HG02623 (cell line): ENCODE data around the gene STK32B.

ENCODE experiments used
- ATAC-seq: cut with Tn5 transposase; IDR thresholded peaks from one replicate; pipeline ENCODE4 v1.9.1; 2021; ENCODE audit warnings: moderate library complexity; ENCODE audit not compliant: unreplicated experiment

STK32B gene

DNA sequence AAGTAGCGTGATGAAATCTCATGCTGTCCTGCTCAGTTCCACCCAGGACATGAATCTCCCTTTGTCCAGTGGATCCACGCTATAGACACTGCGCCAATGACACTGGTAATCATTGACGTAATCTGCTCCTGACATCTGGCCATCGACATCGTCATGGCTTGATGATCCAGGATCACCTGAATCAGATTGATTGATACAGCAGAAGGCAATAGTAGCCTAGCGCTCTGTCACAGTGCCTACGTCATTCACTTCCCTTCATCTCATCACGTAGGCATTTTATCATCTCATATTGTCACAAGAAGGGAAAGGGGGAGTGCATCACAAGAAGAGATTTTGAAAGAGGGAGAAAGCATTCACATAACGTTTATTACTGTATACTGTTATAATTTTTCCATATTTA is 68.8 kb downstream of the STK32B start:
- no peak for ATAC-seq

DNA sequence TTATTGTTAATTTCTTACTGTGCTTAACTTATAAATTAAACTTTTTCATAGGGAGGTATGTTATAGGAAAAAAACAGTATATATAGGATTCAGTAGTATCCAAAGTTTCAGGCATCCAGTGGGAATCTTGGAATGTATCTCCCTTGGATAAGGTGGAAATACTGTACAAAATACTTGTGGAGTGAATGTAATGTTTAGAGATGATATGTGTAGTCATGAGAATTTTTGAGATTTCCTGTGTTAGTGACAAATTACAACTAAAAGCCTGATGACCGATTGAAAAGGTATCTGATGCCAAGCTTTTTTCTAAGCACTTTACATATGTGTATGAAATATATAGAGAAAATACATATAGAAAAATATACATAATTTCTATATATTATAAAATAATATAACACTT is 69.2 kb downstream of the STK32B start:
- no peak for ATAC-seq

DNA sequence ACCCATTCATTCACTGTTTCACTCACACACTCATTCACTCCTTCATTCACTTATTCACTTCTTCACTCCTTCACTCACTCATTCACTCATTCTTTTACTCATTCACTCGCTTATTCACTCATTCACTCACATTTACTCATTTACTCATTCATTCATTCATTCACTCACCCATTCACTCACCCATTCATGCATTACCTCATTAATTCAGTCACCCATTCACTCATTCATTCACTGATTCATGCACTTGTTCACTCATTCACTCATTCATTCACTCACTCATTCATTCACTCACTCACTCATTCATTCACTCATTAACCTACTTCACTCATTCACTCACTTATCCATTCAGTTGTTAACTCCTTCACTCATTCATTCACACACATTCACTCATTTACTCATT is 70.8 kb downstream of the STK32B start:
- no peak for ATAC-seq

DNA sequence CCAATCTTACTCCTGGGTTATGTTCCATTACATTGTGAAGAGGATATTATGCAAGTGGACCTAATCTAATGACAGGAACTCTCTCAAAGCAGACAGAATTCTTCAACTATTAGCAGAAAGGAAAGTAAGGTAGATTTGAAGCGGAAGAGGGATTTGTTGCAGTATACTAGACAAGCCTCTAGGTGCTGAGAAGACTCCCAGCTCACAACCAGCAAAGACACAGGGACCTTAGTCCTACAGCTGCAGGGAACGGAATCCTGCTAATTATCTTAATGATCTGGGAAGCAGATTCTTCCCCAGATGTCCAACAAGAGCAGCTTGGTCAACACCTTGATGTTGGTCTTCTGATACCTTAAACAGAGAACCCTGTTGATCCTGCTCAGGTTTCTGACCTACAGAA is 73.6 kb downstream of the STK32B start:
- ATAC-seq, result no peak

DNA sequence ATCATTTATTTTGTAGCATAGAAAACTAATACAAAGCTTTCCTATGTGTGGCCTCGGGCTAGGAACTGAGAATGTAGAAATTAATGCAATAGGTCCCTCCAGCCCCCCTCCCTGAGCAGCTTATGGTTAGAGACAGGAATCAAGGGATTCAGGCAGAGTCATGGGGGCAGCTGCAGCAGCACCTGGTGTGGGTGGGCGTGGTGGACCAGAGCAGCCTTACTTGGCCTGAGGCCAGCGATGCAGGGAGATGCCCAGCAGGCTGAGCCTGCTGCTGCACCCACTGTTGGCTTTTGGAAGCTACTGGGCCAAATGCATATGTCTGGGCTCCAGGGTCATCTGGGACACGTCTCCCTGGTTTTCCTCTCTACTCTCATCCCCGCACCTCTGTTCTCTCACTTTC is 74.0 kb downstream of the STK32B start:
- ATAC-seq, result no peak

DNA sequence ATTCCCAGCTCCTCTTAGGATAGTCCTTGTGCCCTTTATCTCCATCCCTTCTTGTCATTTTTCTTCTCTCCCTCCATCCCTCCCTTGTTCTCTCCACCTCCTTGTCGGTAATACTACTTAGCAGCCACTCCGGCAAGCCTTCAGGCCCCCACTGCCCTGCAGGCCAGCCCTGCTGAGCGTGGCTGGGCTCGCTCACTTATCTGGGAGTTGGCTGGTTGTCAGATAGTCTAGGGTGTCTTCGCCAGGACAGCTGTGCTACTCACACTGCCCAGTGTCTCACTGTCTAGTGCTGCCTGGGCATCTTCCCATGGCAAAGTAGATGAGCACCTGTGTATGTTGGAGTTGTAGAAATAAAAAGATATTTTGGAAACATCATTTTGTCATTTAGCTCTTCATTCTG is 75.0 kb downstream of the STK32B start:
- no peak for ATAC-seq

DNA sequence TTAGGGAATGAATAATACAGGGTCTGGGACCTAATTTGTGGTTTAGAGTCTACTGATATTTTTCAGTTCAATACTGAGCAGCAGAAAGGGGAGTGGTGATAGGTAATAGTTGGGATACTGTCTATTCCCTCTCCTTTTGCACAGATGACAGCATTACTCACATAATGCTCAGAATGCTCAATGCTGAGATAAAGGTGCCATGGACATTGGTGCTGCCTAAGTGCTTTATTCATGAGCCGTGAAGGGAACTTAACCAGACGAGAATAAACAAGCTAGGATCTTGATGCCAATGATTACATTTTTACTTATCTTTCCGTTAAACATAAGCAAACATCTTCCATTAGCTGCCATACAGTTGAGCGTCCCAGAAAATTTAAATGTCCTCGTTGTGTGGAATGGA is 75.6 kb downstream of the STK32B start:
- no peak for ATAC-seq

DNA sequence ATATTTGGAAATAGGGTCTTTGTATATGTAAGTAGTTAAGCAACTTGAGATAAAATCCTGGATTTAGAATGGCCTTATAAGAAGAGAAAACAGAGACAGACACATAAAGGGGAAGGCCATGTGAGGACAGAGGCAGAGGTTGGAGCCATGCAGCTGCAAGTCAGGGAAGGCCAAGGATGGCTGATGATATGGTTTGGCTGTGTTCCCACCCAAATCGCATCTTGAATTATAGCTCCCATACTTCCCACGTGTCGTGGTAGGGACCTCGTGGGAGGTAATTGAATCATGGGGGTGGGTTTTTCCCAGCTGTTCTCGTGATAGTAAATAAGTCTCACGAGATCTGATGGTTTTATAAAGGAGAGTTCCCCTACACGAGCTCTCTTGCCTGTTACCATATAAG is 76.3 kb downstream of the STK32B start:
- no peak for ATAC-seq

DNA sequence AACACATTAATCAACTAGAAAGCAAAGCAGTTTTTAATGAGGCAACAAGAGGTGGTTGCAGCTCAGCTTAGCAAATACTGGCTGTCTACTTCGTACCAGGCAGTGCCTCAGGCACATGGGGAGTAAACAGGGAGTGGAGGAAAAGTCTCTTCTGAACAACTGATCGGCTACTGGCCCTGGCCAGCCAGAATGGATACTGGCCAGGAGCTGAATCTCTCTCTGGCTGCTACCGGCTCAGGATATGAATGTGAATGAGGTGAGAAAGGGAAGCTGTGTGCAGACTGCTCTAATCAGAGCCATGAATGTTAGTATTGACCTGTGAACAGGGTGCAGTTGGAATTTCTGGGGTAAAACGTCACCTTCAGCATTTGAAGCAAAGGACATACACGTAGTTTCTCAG is 77.3 kb downstream of the STK32B start:
- ATAC-seq, result no peak

DNA sequence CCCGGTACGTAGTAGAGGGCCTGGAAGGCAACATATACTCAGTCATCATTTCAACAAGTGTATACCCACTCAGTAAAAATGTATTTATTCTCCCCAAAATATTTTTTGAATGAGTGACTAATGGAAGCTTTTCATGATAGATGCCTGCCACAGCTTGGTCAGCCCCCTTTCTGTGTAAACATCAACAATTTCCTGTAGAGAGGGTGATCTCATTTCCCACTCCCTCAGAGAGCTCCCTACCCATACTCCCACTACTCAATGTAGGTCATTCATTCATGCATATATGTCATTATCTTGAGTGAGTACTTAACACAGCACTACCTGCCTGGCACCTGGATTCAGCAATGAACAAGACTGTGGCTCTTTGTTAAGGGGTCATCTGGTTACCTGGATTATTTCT is 81.9 kb downstream of the STK32B start:
- ATAC-seq, result no peak

DNA sequence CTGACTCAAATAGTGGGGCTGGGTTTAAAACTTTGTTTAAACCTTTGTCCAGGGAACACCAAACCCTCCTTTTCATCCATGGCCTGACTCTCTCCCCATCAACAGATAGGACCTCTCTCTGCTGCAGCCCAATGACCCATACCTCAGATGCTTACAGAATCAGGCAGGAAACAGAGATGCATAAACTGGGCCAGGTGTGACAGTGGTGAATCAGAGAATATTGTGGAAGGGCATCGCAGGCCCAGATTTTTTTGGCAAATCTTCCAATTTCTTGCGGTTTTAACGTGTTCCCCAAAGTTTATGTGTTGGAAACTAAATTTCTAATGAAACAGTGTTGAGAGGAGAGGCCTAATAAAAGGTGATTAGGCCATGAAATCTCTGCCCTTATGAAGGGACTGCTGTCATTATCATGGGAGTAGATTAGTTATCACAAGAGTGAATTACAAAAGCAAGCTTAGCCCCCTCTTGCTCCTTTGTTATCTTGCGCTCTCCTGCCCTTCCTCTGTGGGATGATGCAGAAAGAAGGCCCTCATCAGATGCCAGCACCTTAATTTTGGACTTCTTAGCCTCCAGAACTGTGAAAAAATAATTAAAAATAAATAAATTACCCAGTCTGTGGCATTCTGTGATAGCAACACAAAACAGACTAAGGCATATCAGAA is 82.8 kb downstream of the STK32B start:
- no peak for ATAC-seq

DNA sequence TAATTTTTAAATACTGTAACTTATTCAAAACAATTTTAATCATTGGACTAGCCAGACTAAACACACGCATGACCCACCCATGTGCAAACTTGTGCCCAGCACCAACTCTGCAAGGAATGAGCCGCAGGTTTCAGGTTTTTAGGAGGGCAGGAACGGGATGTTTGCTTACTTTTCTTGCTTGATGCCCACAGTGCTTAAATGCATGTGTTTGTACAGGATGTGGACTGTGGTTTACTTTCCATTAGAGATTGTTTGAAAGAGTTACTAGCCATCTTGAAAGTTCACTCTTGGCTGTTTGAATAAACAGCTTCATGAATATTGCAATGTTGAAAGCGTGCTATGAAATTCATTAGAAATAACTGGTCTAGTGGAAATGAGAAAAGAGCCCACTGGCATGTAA is 83.3 kb downstream of the STK32B start:
- no peak for ATAC-seq

DNA sequence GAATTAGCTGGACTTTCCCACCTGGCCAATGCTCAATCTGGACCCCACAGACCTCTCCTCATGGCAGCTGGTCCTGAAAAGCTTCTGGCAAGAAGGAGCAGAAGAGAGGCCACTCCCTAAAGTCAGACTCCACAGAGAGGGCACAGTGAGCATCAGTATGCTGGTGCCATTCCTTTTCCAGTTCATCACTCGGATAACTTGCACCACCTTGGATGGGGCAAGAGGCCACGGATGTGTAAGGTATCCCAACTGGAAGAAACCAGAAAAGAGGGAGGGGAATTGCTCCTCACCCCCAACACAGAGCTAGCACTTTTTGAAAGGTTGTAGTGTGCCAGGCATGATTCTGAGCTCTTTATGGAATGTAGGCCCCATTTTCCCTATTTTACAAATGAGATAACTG is 85.9 kb downstream of the STK32B start:
- no peak for ATAC-seq

DNA sequence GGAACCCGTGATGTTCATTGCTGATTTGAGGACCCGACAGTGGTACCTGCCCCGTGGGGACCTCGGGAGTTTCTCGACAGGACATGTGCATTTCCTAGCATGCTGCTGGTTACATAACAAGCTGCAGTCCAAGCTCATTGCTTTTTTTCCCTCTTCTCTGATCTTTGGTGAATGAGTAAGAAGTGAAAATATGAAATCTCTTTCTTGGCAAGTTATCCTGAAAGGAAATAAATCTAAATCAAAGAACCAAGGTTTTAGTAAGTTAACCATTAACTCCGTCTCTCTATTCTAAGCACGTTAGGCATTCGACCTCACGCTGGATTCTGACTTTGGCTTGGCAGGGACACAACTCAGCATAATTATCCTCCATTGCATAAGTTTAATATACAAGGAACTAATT is 86.6 kb downstream of the STK32B start:
- no peak for ATAC-seq

DNA sequence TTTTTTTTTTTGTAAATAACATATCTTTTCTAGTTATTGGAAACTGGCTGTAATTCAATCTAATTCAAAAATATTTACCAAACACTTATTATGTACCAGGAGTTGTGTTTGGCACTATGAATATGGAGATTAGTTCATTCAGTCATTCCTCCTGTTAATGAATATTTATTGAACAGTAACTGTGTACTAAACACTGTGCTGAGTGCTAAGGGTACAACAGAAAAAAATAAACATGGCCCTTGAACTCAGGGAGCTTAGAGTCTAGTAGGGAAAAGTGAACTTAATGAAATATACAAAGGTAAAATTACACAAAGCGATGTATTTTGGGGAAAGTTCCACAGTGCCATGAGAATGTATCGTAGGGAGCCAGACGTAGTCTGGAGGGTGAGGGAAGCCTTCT is 87.1 kb downstream of the STK32B start:
- no peak for ATAC-seq

DNA sequence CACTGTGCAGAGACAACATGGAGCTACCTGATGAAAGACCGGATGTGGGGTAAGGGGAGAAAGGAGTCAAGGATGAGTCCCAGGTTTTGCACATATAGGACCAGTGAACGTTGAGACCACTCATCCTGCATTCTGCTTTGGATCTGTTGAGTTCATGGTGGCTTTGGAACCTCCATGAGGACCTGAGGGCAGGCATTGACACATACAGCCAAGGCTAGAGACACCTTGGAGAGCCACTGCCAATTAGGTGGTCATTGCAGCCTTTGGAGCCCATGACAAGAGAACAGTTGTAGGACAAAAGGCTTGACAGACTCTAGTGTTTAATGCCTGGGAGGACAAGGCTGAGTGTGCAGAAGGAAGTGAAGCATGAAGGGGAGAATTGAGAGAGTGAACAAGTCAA is 87.9 kb downstream of the STK32B start:
- no peak for ATAC-seq

DNA sequence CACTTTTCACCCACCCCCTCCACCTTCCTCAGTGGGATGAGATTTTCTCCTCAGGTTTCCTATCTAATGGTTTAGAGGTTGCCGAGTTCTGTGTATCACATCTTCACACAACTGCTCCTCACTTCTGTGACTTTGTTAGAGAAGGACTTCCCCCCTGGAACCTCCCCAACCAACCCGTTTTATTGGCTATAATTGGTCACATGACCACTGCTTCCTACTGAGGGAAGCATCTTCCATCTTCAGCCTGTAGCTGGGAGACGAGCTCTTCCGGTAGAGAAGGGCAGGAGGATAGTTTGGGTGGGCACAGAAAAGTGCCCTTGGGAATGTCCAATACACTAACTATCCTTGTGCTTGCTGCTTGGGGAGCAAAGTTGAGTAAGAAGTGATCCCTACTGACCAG is 90.5 kb downstream of the STK32B start:
- ATAC-seq, result no peak

DNA sequence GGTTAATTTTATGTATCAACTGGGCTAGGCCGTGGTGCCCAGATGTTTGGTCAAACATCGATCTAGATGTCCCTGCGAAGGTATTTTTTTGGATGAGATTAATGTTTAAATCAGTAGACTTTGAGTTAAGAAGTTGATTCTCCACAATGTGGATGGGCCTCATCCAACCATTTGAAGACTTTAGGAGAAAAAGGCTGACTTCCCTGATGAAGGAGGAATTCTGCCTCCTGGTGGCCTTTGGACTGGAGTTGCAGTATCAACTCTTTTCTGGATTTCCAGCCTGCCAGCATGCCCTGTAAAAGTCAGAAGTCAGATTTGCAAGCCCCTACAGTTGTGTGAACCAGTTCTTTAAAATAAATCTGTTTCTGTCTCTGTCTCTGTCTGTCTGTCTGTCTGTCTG is 91.4 kb downstream of the STK32B start:
- no peak for ATAC-seq

DNA sequence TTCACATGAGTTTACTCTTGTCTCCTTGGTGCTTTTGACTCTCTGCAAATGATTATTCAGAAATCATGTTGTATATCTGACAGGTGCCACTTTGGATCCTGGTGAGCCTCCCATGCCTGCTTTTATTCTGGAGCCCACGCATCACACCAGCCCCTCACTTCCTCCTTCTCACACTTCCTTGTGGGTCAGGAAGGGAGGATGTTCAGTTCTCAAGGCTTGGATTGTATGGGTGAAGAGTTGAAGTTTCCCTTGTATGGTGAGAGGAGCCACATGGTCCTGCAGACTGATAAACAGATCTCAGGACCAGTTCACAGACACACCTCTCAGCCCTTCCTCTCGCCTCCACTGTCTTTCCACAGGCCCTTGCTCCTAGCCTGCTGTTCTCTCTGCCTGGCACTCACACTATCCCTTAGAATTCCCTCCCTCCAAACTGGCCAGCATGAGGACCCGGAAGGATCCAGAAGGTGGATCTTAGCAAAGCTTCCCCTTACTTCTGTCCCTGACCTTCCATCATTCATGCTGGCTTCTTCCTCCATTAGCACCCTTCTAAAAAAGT is 92.1 kb downstream of the STK32B start:
- no peak for ATAC-seq

DNA sequence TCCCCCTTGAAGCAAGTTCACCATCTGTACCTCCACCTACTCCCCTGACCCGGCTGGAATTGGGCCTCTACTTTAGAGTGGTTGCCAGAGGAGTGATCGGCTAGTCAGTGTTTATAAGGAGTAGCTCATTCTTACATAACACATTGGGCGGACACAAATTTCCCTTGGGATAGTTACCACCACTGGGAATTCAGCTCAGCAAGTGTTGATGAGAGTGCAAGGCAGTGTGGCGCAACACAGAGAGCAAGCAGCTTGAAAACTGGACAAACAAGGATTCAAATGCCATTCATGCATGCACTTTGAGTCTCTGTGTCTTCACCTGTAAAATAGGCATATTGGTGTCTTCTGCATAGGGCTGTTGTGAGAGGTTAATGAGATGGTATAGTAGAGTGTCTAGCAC is 92.7 kb downstream of the STK32B start:
- ATAC-seq, result no peak

DNA sequence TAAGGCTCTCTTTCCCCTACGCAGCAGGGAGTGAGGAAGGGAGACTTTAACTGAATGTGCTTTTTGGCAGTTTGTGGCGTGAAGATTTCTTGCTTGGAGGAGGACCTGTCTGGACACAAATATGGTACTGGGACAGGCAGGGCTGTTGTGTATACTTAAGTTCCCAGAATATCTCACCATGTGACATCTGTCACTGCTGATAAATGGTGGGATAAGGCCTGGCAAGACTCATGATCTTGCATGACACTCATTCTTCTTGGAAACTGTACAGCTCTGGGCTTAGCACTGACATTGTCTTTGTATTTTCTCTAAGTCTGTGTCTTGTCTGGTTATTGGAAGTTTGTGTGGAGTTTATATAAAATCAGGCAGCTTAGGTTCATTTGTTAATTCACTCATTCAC is 93.1 kb downstream of the STK32B start:
- no peak for ATAC-seq

DNA sequence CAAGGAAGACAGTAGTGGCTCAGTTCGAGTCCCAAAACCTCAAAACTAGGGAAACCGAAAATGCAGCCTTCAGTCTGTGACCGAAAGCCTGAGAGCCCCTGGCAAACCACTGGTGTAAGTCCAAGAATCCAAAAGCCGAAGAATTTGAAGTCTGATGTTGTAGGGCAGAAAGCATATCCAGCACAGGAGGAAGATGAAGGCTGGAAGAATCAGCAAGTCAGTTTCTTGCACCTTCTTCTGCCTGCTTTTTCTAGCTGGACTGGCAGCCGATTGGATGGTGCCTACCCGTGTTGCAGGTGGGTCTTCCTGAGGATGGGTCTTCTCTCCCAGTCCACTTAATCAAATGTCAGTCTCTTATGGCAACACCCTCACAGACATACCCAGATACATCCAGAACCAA is 95.0 kb downstream of the STK32B start:
- ATAC-seq, result no peak

DNA sequence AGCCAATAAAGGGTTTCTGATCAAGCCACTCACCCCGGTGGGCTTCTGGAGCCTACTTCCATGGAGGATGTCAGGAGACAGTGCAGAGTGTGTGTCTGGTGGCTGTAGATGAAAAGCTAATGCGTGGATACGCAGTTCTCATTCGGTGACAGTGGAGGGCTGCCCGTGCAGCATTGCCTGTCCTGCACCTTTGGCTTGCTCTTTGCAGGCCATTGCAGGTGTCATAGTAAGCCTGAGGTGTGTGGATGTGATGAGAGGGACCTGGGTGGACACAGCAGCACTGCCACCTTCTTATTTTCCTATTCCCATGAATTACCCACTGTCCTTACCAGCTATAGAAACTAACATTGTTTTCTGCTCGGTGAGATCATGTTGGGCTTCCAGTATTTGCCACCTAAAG is 101.2 kb downstream of the STK32B start:
- ATAC-seq, result no peak
